ENCODE results near the gene SIGLEC10. TPM values are rescaled to one million over a fixed set of nuclear protein-coding genes. Genes with fewer than 3 reads are reported as not detected.
"Not testable (repeated sequence)": the region's sequence is repeated elsewhere in the genome, so short reads cannot be mapped to it uniquely, and the experiment has no call there.

Gene SIGLEC10
- total RNA-seq, 2 experiments from 2014 or later, result 0.72 to 0.98 TPM

DNA sequence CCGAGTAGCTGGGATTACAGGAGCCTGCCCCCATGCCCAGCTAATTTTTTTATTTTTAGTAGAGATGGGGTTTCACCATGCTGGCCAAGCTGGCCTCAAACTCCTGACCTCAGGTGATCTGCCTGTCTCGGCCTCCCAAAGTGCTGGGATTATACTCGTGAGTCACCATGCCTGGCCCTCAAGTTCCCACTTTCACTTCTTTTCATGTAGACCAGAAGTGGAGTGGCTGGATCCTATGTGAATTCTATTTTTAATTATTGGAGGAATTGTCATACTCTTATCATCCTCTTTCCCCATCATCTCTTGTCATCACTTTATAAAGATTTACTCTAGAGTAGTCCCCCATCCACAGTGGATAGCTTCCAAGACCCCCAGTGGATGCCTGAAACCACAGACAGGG is 12.8 kb upstream of the SIGLEC10 start:
- no peaks in the 10 kb centered on the region for H3K9me3 Mint-ChIP-seq
- H3K4me3 Mint-ChIP-seq, result no peak overlapping the region
- ChIA-PET CTCF (no interaction called here), POLR2A (no interaction called here)
- DNase-seq, result no peak
- H3K36me3 Mint-ChIP-seq (ENCODE audit: low read depth), result no peaks in the 10 kb centered on the region
- H3K4me1 Mint-ChIP-seq, result no peaks in the 10 kb centered on the region
- H3K27me3 Mint-ChIP-seq, result peaks cover 6% of the 10 kb centered on the region
- no peak overlapping the region for H3K27ac Mint-ChIP-seq

DNA sequence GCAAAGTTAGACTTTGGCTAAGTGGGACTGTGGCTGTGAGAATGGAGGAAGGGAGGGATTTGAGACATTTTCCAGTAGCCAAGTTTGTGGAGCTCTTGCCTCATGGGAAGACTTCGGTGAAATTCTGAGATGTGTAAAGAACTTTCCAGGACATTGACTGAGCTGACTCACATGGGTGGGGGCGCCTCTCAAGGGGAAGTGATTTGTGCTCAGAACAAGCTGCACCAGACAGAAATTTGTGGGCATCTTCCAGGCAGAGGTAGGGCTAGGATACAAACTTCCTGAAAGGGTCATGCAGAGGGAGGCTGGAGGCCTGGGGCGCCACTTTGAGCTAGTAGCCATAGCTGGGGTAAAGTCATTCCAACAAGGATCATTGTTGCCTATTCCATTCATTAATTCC is 9.8 kb upstream of the SIGLEC10 start:
- H3K36me3 Mint-ChIP-seq (ENCODE audit: low read depth), result no peaks in the 10 kb centered on the region
- no peaks in the 10 kb centered on the region for H3K4me1 Mint-ChIP-seq
- H3K4me3 Mint-ChIP-seq, result no peak overlapping the region
- no peak overlapping the region for H3K27ac Mint-ChIP-seq
- H3K9me3 Mint-ChIP-seq, result no peaks in the 10 kb centered on the region
- DNase-seq, result no peak
- POLR2A ChIA-PET, result interaction anchor here (1.2 kb wide), 1 partner anchor 54 kb away, joined by 3 read pairs; no protein-coding TSS in a partner anchor
- CTCF ChIA-PET, result interaction anchor here (0.6 to 1.7 kb wide), 3 partner anchors 10 to 154 kb away, joined by 3 to 6 read pairs (median 4); partner anchors contain the start of gene SIGLEC10
- peaks cover 5% of the 10 kb centered on the region for H3K27me3 Mint-ChIP-seq

DNA sequence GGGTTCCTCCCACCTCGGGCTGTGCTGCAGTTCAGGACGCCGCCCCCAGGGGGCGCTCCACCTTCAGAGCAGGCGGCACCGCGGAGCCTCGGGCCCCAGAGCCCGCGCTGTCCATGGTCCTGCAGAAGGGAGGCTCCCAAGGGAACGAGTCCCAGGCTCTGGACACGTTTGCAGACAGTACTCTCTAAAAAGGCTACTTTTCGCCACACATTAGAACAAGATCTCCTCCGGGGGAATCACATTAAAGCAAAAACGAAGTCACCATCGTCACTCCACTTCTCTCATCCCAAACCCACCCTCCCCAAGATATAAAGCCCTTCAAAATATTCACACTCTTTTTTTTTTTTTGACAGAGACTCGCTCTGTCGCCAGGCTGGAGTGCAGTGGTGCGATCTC is 4.6 kb upstream of the SIGLEC10 start:
- POLR2A ChIA-PET, result no interaction called here

DNA sequence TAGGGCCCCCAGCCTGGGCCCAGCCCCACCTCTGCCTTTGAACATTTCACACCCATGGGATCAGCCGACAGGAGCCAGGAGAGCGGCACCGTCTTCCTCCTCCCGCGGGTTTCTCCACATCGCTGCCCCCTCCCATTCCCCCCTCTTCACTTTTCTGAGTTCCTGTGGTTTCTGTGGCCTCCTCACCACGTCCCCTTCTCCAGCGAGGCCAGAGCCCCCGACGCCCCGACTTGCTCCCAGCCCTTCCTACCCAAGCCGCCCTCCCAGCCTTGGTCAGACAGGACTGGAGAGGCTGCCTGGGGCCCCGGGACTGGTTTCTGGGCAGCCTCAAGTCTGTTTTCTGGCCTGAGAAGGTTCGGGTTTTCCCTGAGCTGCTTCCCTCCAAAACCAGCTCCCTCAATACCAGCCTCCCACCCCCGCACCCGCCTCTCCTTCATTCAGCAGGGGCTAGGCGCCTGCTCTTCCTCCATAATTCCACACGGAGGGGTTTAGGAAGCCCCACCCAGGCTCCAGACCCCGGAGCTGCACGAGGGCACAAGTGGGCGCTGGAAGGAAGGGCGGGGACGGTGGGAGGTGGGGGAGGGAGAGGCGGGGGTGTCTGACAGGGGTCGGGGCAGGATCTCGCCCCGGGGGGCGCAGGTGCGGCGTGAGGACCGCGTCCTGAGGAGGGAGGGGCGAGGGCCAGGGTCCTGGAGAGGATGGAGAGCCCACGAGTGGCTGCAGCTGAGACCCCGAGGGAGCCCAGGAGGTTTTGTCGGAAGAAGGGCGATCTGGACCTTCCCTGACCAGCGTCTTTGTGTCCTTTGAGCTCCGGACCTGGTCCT is 4.0 kb upstream of the SIGLEC10 start:
- Mint-ChIP-seq H3K4me3 (no peak overlapping the region), H3K27me3 (peaks cover 14% of the 10 kb centered on the region), H3K4me1 (peaks cover 10% of the 10 kb centered on the region), H3K9me3 (no peaks in the 10 kb centered on the region), H3K36me3 (ENCODE audit: low read depth) (no peaks in the 10 kb centered on the region), H3K27ac (no peak overlapping the region)
- no peak for DNase-seq
- POLR2A ChIA-PET, result no interaction called here
- CTCF ChIA-PET, result interaction anchor here (0.5 to 1.8 kb wide), 15 partner anchors 11 to 394 kb away, joined by 3 to 7 read pairs (median 4); partner anchors contain the start of gene C19orf84

More for the DNA sequence above, 4.6 kb upstream of the SIGLEC10 start:
- CTCF ChIA-PET, result interaction anchor here (0.5 to 1.8 kb wide), 13 partner anchors 12 to 394 kb away, joined by 3 to 7 read pairs (median 4); partner anchors contain the start of gene C19orf84
- Mint-ChIP-seq H3K27me3 (peaks cover 14% of the 10 kb centered on the region), H3K9me3 (no peaks in the 10 kb centered on the region), H3K36me3 (ENCODE audit: low read depth) (no peaks in the 10 kb centered on the region), H3K4me1 (peaks cover 6% of the 10 kb centered on the region), H3K27ac (no peak overlapping the region), H3K4me3 (no peak overlapping the region)
- DNase-seq, result peak; percentile 88

DNA sequence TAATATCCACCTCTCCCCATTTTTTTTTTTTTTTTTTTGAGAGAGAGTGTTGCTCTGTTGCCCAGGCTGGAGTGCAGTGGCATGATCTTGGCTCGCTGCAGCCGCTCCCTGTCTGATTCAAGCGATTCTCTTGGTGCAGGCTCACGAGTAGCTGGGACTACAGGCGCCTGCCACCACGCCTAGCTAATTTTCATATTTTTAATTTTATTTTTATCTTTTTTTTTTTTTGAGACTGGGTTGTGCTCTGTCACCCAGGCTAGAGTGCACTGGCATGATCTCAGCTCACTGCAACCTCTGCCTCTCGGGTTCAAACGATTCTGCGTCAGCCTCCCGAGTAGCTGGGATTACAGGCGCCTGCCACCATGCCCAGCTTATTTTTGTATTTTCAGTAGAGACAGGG is 3.1 kb upstream of the SIGLEC10 start:
- not testable (repeated sequence) for H3K27ac Mint-ChIP-seq; H3K36me3 Mint-ChIP-seq (ENCODE audit: low read depth); H3K4me3 Mint-ChIP-seq; DNase-seq; H3K9me3 Mint-ChIP-seq; H3K4me1 Mint-ChIP-seq
- ChIA-PET POLR2A (interaction anchor here (0.6 kb wide), 1 partner anchor 79 kb away, joined by 3 read pairs; no protein-coding TSS in a partner anchor), CTCF (interaction anchor here (0.6 to 1.8 kb wide), 6 partner anchors 11 to 81 kb away, joined by 3 to 7 read pairs (median 4); no protein-coding TSS in a partner anchor)
- H3K27me3 Mint-ChIP-seq, result peaks cover 14% of the 10 kb centered on the region

DNA sequence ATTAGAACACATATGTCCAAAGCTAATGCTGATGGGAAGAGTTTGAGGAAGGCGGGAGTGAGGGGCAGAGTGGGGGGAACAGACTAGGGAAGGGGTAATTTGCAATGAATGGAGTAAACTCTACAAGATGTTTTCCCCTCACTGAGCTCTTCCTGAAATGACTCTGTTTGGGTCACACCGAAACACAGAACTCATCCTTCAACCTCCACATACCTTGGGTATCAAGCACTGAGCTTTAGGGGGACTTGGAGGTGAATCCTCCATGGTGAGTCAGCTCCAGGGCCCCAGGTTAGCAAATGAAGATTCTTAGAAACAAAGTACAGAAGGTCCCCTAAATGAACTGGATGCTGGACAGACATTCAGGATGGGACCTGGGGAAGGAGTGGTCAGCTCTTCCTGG is 1.3 kb upstream of the SIGLEC10 start:
- ChIA-PET POLR2A (no interaction called here), CTCF (interaction anchor here (0.9 to 1.4 kb wide), 3 partner anchors 11 to 55 kb away, joined by 3 to 5 read pairs (median 3); no protein-coding TSS in a partner anchor)
- H3K27ac Mint-ChIP-seq, result no peak overlapping the region
- H3K4me1 Mint-ChIP-seq, result peaks cover 10% of the 10 kb centered on the region
- peaks cover 14% of the 10 kb centered on the region for H3K27me3 Mint-ChIP-seq
- no peak for DNase-seq
- no peak overlapping the region for H3K4me3 Mint-ChIP-seq
- no peaks in the 10 kb centered on the region for H3K36me3 Mint-ChIP-seq (ENCODE audit: low read depth)
- H3K9me3 Mint-ChIP-seq, result no peaks in the 10 kb centered on the region

DNA sequence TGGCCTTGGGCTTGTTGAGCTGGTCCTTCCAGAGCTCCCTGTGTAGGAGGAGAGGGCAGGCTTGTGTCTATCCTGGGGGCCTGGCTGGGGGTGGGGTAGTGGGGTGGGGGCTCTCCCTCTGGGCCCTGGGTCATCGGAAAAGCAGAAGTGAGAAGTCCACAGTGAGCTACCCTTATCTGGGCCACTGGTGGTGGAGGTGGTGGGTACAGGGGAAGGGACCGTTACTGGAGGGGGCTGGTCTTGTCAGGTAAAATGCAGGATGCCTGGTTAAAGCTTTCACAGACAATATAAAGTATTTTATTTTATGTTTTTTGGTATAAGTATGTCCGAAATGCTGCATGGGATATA is 342 bp upstream of the SIGLEC10 start:
- CTCF ChIA-PET, result interaction anchor here (0.9 to 1.4 kb wide), 6 partner anchors 9 to 78 kb away, joined by 3 to 8 read pairs (median 3); no protein-coding TSS in a partner anchor
- POLR2A ChIA-PET, result interaction anchor here (0.8 kb wide), 1 partner anchor 138 kb away, joined by 3 read pairs; no protein-coding TSS in a partner anchor
- Mint-ChIP-seq H3K27me3 (peaks cover 14% of the 10 kb centered on the region), H3K4me3 (no peak overlapping the region), H3K27ac (no peak overlapping the region), H3K36me3 (ENCODE audit: low read depth) (no peaks in the 10 kb centered on the region), H3K9me3 (no peaks in the 10 kb centered on the region), H3K4me1 (peaks cover 10% of the 10 kb centered on the region)
- DNase-seq, result no peak

DNA sequence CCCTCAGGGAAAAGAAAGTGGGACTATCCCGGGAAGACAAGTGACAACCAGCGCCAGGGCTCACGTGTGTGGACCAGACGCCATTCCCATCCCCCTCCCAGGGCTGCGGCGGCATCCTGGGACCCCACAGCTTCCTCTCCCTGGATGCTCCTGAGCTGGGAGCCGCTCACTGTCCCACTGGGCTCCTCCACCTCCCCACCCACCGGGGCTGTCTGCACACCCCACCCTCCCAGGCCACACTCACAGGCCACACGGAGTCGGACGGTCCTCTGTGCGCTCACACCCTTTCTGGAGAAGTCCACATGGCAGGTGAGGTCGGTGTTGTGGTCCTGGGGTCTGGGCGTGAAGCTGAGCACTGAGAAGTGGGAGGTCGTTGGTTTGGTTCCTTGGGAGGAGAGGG is 1.0 kb downstream of the SIGLEC10 start:
- ChIA-PET POLR2A (interaction anchor here (0.6 kb wide), 1 partner anchor 80 kb away, joined by 3 read pairs; no protein-coding TSS in a partner anchor), CTCF (interaction anchor here (1.3 kb wide), 1 partner anchor 9 kb away, joined by 8 read pairs; no protein-coding TSS in a partner anchor)
- not testable (repeated sequence) for H3K27ac Mint-ChIP-seq; H3K4me3 Mint-ChIP-seq; H3K9me3 Mint-ChIP-seq; DNase-seq; H3K36me3 Mint-ChIP-seq (ENCODE audit: low read depth); H3K4me1 Mint-ChIP-seq
- peaks cover 13% of the 10 kb centered on the region for H3K27me3 Mint-ChIP-seq

DNA sequence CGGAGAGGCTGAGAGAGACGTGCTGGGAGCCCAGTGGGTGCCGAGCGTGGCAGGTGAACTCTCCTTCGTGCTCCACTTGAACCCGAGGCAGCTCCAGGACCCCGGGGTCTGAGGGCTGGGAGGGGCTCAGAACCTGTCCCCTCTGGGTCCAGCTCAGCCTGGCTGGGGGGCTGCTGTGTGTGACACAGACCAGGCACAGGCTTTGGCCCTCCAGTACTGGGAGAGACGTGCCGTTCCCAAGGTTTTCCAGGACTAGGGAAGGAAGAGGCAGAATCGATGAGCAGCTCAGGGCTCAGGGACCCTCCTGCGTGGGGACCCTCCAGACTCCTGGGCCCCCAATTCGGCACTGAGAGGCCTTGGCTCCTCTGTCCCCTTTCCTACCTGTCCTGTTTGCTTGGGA is 2.3 kb downstream of the SIGLEC10 start:
- no peak for DNase-seq
- H3K36me3 Mint-ChIP-seq (ENCODE audit: low read depth), result no peaks in the 10 kb centered on the region
- H3K27ac Mint-ChIP-seq, result no peak overlapping the region
- H3K4me3 Mint-ChIP-seq, result no peak overlapping the region
- POLR2A ChIA-PET, result no interaction called here
- peaks cover 10% of the 10 kb centered on the region for H3K4me1 Mint-ChIP-seq
- CTCF ChIA-PET, result interaction anchor here (1.0 kb wide), 1 partner anchor 57 kb away, joined by 3 read pairs; no protein-coding TSS in a partner anchor
- H3K9me3 Mint-ChIP-seq, result no peaks in the 10 kb centered on the region
- H3K27me3 Mint-ChIP-seq, result peaks cover 6% of the 10 kb centered on the region

DNA sequence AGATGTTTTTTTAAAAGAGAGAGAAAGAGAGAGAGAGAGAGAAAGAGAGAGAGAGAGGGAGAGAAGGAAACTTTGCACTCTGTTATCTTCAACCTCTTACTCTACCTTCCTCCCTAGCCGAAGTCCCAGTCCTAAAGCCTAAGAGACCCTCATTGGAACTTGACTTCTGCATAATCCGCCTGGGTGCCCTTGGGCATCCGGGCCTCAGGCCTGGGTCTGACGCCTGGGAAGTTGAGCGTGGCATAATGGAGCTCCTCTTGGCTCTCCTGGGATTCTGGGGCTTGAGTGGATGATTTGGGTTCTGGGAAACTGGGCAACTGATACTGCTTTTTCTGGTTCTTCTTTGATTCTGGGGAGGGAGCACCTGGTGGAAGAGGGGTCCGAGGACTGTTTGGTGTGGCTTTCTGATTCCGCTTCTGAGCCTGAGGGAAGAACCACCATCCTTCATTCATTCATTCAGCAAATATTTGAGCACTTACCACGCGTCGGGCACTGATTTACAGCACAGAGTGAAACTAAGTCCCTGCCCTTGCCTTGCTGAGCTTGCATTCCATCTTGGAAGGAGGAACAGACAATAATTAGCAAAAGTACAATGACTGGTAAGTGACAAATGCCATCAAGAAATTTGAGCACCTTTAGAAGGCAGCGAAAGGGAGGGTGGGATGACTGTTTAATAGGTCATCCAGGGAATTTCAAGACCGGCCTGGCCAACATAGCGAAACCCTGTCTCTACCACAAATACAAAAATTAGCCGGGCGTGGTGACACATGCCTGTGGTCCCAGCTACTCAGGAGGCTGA is 6.3 kb downstream of the SIGLEC10 start:
- H3K27ac Mint-ChIP-seq, result no peak overlapping the region
- POLR2A ChIA-PET, result no interaction called here
- H3K36me3 Mint-ChIP-seq (ENCODE audit: low read depth), result no peaks in the 10 kb centered on the region
- no peaks in the 10 kb centered on the region for H3K9me3 Mint-ChIP-seq
- CTCF ChIA-PET, result interaction anchor here (0.9 kb wide), 1 partner anchor 11 kb away, joined by 3 read pairs; no protein-coding TSS in a partner anchor
- H3K27me3 Mint-ChIP-seq, result no peaks in the 10 kb centered on the region
- DNase-seq, result no peak
- no peak overlapping the region for H3K4me3 Mint-ChIP-seq
- H3K4me1 Mint-ChIP-seq, result peaks cover 5% of the 10 kb centered on the region

DNA sequence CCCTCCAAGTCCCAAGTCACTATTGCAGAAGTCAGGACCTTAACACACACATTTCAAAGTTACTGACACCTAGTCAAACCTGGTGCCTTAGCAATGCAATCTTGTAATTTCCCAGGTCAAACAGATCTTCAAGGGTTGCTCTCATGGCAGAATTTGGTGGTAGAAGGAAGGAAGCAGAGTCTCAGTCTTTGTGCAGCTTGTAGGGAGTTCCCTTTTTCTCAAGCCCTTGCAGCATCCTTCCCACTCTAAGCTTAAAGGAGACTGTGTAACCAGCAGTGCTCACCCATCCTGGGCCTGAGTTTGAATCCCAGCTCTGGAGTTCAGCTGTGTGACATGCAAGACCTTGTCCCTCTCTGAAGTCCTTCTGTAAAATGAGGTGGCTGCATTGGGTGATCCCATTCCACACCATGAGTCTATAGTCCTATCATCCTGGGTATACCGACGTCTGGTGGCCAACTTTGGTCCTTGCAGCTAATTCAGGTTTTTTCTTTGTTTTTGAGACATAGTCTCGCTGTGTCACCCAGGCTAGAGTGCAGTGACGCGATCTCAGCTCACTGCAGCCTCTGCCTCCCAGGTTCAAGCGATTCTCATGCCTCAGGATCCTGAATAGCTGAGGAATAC is 9.8 kb downstream of the SIGLEC10 start:
- Mint-ChIP-seq H3K36me3 (ENCODE audit: low read depth) (peaks cover 11% of the 10 kb centered on the region), H3K9me3 (peaks cover 8% of the 10 kb centered on the region), H3K4me3 (no peak overlapping the region), H3K27ac (no peak overlapping the region), H3K27me3 (no peaks in the 10 kb centered on the region), H3K4me1 (peaks cover 5% of the 10 kb centered on the region)
- ChIA-PET POLR2A (no interaction called here), CTCF (interaction anchor here (0.7 to 2.1 kb wide), 9 partner anchors 9 to 250 kb away, joined by 3 to 16 read pairs (median 4); partner anchors contain the start of gene SIGLEC10)
- peak; percentile 27 for DNase-seq

DNA sequence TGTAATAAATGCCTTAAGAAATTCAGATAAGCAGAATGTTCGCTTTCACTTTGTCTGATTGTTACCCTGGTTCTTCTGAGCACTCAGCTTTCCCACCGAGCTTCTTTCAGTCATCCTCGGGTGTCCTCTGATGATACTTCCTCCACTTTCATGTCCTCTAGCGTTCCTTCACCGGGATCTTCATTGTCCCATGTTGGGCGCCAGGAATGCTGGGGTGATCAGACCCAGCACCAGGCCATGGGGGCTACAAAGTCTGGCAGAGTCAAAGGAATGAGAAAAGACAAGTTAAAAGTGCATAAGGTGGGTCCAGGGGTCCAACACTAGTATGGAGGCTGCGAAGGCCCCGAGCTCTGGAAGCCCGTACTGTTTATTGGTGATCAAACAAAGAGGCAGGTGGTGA is 15.3 kb downstream of the SIGLEC10 start:
- H3K27ac Mint-ChIP-seq, result no peak overlapping the region
- POLR2A ChIA-PET, result no interaction called here
- H3K4me3 Mint-ChIP-seq, result no peak overlapping the region
- peaks cover 19% of the 10 kb centered on the region for H3K9me3 Mint-ChIP-seq
- H3K27me3 Mint-ChIP-seq, result no peaks in the 10 kb centered on the region
- H3K4me1 Mint-ChIP-seq, result peaks cover 6% of the 10 kb centered on the region
- CTCF ChIA-PET, result interaction anchor here (1.5 kb wide), 1 partner anchor 63 kb away, joined by 4 read pairs; no protein-coding TSS in a partner anchor
- peaks cover 21% of the 10 kb centered on the region for H3K36me3 Mint-ChIP-seq (ENCODE audit: low read depth)
- DNase-seq, result no peak
